ENCODE data around the gene NQO1. TPM values are rescaled to one million over a fixed set of nuclear protein-coding genes. Genes with fewer than 3 reads are reported as not detected.

The NQO1 gene
- total RNA-seq, 3 donors from 2014 or later = 116 to 188 (median 133) TPM

- TF ChIP-seq CTCF (IDR thresholded peaks at IDR 0.05) (no peak), POLR2AphosphoS5 (IDR thresholded peaks at IDR 0.05) (no peak), POLR2A (IDR thresholded peaks at IDR 0.05) (no peak)
- intact Hi-C loops (cut with DNase I; ENCODE audit: low total_unique reads) = no loop called here
- Histone ChIP-seq H3K4me3 (no peak overlapping the region), H3K9me3 (no peaks in the 10 kb centered on the region), H3K27me3 (no peaks in the 10 kb centered on the region), H3K36me3 (no peaks in the 10 kb centered on the region), H3K27ac (no peak overlapping the region), H3K4me1 (no peaks in the 10 kb centered on the region)
- DNase-seq (ENCODE audit: low spot score in 2 of 2) = peak in 1 of 2 donors; percentile 12
Measured at GRCh38 chr16:69720822-69721430, 5.4 kb downstream of the NQO1 start.

DNA sequence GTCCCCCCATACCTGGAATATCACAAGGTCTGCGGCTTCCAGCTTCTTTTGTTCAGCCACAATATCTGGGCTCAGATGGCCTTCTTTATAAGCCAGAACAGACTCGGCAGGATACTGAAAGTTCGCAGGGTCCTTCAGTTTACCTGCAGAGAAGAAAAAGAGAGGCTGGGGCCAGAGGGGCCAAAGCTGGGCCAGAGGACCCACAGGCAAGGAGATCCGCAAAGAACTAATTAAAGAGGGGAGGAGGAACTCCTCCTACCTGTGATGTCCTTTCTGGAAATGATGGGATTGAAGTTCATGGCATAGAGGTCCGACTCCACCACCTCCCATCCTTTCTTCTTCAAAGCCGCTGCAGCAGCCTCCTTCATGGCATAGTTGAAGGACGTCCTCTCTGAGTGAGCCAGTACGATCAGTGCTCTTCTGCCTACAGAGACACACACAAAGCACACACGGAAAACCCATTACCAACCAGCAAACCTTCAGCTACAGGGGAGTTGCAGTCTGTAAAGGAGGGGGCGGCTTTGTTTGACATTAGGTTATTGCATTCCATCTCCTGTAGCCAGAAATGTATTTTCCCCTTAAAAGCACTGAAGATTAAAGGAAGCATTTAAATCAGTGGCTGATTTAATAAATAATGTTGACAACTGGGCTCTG lies 8.1 kb downstream of the NQO1 start:
- intact Hi-C loops (cut with DNase I; ENCODE audit: low total_unique reads) = no loop called here
- Histone ChIP-seq H3K4me3 (no peak overlapping the region), H3K27me3 (no peaks in the 10 kb centered on the region), H3K4me1 (no peaks in the 10 kb centered on the region), H3K27ac (no peak overlapping the region), H3K9me3 (no peaks in the 10 kb centered on the region), H3K36me3 (no peaks in the 10 kb centered on the region)
- no peak for TF ChIP-seq POLR2AphosphoS5 (IDR thresholded peaks at IDR 0.05)
- no peak for TF ChIP-seq POLR2A (IDR thresholded peaks at IDR 0.05)
- TF ChIP-seq CTCF (IDR thresholded peaks at IDR 0.05) = no peak
- DNase-seq (ENCODE audit: low spot score in 2 of 2) = peak in 1 of 2 donors; percentile 10

DNA sequence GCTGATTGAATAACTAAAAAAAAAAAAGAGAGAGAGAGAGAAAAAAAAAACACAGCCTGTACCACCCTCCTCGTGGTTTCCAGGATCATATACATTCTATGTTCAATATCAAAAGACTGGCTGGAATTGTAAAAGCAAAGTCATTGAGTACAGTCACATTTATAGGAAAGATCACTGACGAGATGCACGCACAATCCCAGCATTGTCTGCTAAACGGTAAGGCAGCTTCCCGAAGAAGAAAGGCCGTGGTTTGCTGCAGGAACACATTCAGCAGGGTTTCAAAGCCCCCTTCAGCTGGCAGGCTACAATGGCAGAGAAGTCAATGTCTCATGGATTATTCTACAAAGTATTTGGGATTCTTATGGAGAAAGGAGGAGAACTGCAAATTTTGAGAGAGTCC lies 9.3 kb downstream of the NQO1 start:
- Histone ChIP-seq H3K36me3 (no peaks in the 10 kb centered on the region), H3K27ac (no peak overlapping the region), H3K9me3 (no peaks in the 10 kb centered on the region), H3K4me1 (peaks cover 0 to 7% of the 10 kb centered on the region in 2 donors), H3K4me3 (no peak overlapping the region), H3K27me3 (no peaks in the 10 kb centered on the region)
- intact Hi-C loops (cut with DNase I; ENCODE audit: low total_unique reads) = no loop called here
- TF ChIP-seq CTCF (IDR thresholded peaks at IDR 0.05) = no peak
- TF ChIP-seq POLR2AphosphoS5 (IDR thresholded peaks at IDR 0.05) = no peak
- no peak for TF ChIP-seq POLR2A (IDR thresholded peaks at IDR 0.05)
- no peak for DNase-seq (ENCODE audit: low spot score in 2 of 2)

DNA sequence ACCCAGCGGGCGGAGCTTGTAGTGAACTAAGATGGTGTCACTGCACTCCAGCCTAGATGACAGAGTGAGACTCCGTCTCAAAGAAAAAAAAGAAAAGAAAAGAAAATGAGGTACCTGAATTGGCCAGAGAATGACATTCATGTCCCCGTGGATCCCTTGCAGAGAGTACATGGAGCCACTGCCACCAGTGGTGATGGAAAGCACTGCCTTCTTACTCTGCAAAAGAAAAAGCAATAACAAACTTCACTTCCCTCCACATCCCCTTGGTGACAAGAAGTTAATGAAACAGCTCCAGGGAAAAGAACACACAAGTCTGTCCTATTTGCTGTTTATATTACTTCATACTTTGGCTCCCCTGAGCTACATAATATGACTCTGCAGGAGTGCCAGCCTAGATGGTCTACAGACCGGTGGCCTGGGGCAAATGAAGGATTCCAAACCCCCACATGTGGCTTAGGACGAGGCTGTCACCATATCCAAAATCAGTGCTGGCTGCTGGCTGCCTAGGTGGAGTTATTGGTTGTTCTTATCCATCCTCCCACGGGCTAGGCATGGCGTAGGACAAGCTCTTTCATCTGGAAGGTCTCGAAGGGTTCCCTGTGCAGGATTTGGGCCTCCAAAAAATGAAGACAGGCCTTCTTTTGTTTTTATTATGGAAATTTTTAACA lies 13.3 kb downstream of the NQO1 start:
- peak in 2 of 3 donors; percentile 36 to 65 for TF ChIP-seq CTCF (IDR thresholded peaks at IDR 0.05)
- no peak for TF ChIP-seq POLR2AphosphoS5 (IDR thresholded peaks at IDR 0.05)
- TF ChIP-seq POLR2A (IDR thresholded peaks at IDR 0.05) = no peak
- peaks cover 0 to 17% of the 10 kb centered on the region in 2 donors for H3K4me1 ChIP-seq
- no peaks in the 10 kb centered on the region for H3K9me3 ChIP-seq
- peak overlapping the region; percentile 82 to 84 for H3K27ac ChIP-seq
- intact Hi-C loops (cut with DNase I; ENCODE audit: low total_unique reads) = no loop called here
- H3K36me3 ChIP-seq = no peaks in the 10 kb centered on the region
- H3K27me3 ChIP-seq = no peaks in the 10 kb centered on the region
- no peak overlapping the region for H3K4me3 ChIP-seq
- peak in 1 of 2 donors; percentile 56 for DNase-seq (ENCODE audit: low spot score in 2 of 2)

- no peak for TF ChIP-seq CTCF (IDR thresholded peaks at IDR 0.05)
- TF ChIP-seq POLR2A (IDR thresholded peaks at IDR 0.05) = no peak
- no peak for TF ChIP-seq POLR2AphosphoS5 (IDR thresholded peaks at IDR 0.05)
- intact Hi-C loops (cut with DNase I; ENCODE audit: low total_unique reads) = no loop called here
- Histone ChIP-seq H3K4me1 (peaks cover 0 to 17% of the 10 kb centered on the region in 2 donors), H3K27ac (peak overlapping the region; percentile 82 to 84), H3K27me3 (no peaks in the 10 kb centered on the region), H3K9me3 (no peaks in the 10 kb centered on the region), H3K36me3 (no peaks in the 10 kb centered on the region), H3K4me3 (no peak overlapping the region)
- peak in 1 of 2 donors; percentile 11 for DNase-seq (ENCODE audit: low spot score in 2 of 2)
Measured at GRCh38 chr16:69712277-69712676, 14.1 kb downstream of the NQO1 start.
